K562 (cell line): Measurements from ENCODE around the gene SND1. TPM values are rescaled to one million over a fixed set of nuclear protein-coding genes. Genes with fewer than 3 reads are reported as not detected.

Experiments used
- CBX2 ChIP-seq: fragments of 200-600 bp; sonication (generic); IDR thresholded peaks from one replicate; pipeline ENCODE4 v1.6.1; 2012; ENCODE audit warnings: mild to moderate bottlenecking, low read length, inconsistent platforms; ENCODE audit not compliant: insufficient read depth, poor library complexity, severe bottlenecking
- CBX8 ChIP-seq: fragments of 200-600 bp; sonication (generic); IDR thresholded peaks from 2 replicates; pipeline ENCODE4 v1.6.1; 2012; ENCODE audit warnings: borderline replicate concordance, mixed run types, low read depth, mild to moderate bottlenecking, moderate library complexity, mixed read lengths, low read length, control low read depth, inconsistent platforms; ENCODE audit not compliant: poor library complexity, severe bottlenecking; ENCODE audit errors: extremely low read depth
- MCM7 ChIP-seq, 2 experiments: fragments of 450-650 bp; IDR thresholded peaks; 2 replicates each; pipeline ENCODE4 v1.6.1; 2016 to 2018
- MTA3 ChIP-seq: fragments of 450-650 bp; formaldehyde crosslinking; IDR thresholded peaks from 2 replicates; pipeline ENCODE4 v1.6.1; 2017; ENCODE audit warnings: mild to moderate bottlenecking, borderline replicate concordance
- NR2F6 ChIP-seq: fragments of 450-650 bp; formaldehyde crosslinking; IDR thresholded peaks from 2 replicates; pipeline ENCODE4 v1.4.0; 2020; ENCODE audit warnings: mild to moderate bottlenecking
- SNAPC5 ChIP-seq: fragments of 250-450 bp; sonication (Bioruptor Pico); IDR thresholded peaks from 2 replicates; pipeline ENCODE4 v1.8.0; 2021; ENCODE audit warnings: moderate library complexity, mild to moderate bottlenecking, inconsistent platforms
- ZNF384 ChIP-seq: IDR thresholded peaks from 2 replicates; pipeline ENCODE4 v1.6.1; 2012; ENCODE audit warnings: low read depth, low read length, improper control_type of control experiment
- ZNF75A ChIP-seq: fragments of 450-650 bp; formaldehyde crosslinking; IDR thresholded peaks from 2 replicates; pipeline ENCODE4 v1.4.0; 2020; ENCODE audit warnings: mild to moderate bottlenecking
- ZNF780A ChIP-seq: fragments of 250-450 bp; sonication (Bioruptor Pico); IDR thresholded peaks from 2 replicates; pipeline ENCODE4 v1.5.0; 2021; ENCODE audit warnings: mild to moderate bottlenecking
- polyA plus RNA-seq, 8 experiments: library from polyadenylated mRNA; depleted of rRNA in 4 of 8; stranded (reverse) in 5 of 8; unstranded in 3 of 8; fragments of >200 nt; fragmentation: Nextera tagmentation in 2 of 8; fragmentation: Illumina TruSeq in 1 of 8; extraction: Ambion mirVana in 2 of 8; extraction: Trizol in 1 of 8; gene quantifications; 2 replicates each; pipeline versions ENCODE4 v1.2.1 to v1.2.3, GENCODE V29; 2011 to 2014; ENCODE audit warnings: inconsistent platforms in 1 of 8, missing spikeins in 1 of 8
- total RNA-seq, 7 experiments: library from RNA; depleted of rRNA in 6 of 7; stranded (reverse); fragments of >200 nt in 6 of 7; fragmentation: Illumina TruSeq in 2 of 7; extraction: Trizol in 2 of 7; gene quantifications; 2 replicates each; pipeline versions ENCODE4 v1.2.1 to v1.2.3, GENCODE V29; 2011 to 2021; ENCODE audit warnings: low replicate concordance in 1 of 7
- TF ChIP-seq, protein P1 (sequence below): fragments of 450-650 bp; formaldehyde crosslinking; IDR thresholded peaks from 2 replicates; pipeline ENCODE4 v1.4.0; 2022; ENCODE audit warnings: mild to moderate bottlenecking, moderate library complexity
- TF ChIP-seq, protein P2 (sequence below): sonication (generic); formaldehyde crosslinking; IDR thresholded peaks from 2 replicates; pipeline ENCODE4 v1.8.1; 2023; ENCODE audit warnings: mild to moderate bottlenecking, missing genetic modification reagents
- TF ChIP-seq, protein P3 (sequence below): fragments of 450-650 bp; formaldehyde crosslinking; IDR thresholded peaks from 2 replicates; pipeline ENCODE4 v1.4.0; 2020; ENCODE audit warnings: mild to moderate bottlenecking, mixed read lengths
- TF ChIP-seq, protein P4 (sequence below), 2 experiments: fragments of 450-650 bp in 1 of 2; IDR thresholded peaks; 2 replicates each; pipeline ENCODE4 v1.6.1; 2011 to 2017; ENCODE audit warnings: low read depth in 2 of 2, antibody characterized with exemption in 1 of 2, borderline replicate concordance in 1 of 2, low read length in 1 of 2, mild to moderate bottlenecking in 1 of 2, mixed read lengths in 1 of 2; ENCODE audit not compliant: control insufficient read depth in 1 of 2
- TF ChIP-seq, protein P5 (sequence below): sonication (generic); formaldehyde crosslinking; IDR thresholded peaks from 2 replicates; pipeline ENCODE4 v1.8.0; 2022; ENCODE audit warnings: missing genetic modification reagents, mild to moderate bottlenecking, moderate library complexity, borderline replicate concordance
- TF ChIP-seq, protein P6 (sequence below): IDR thresholded peaks from 2 replicates; pipeline ENCODE4 v1.6.1; 2011; ENCODE audit not compliant: insufficient read length; ENCODE audit errors: extremely low read depth

Gene SND1
- total and polyA plus RNA-seq, 9 of the 15 experiments (the other 6 are each of a cell fraction or from before 2014, with no cell fraction given), result 46.5 to 307 (median 191) TPM

- TF ChIP-seq ZNF75A (CRISPR knock-in tag) (0 out of 2 replicates have a peak, but pooled peaks have one; percentile 63), CBX8 (no peak), SNAPC5 (no peak), ZNF780A (no peak), MCM7 (IDR thresholded peaks at IDR 0.05) (no peak), CBX2 (no peak), NR2F6 (CRISPR knock-in tag) (peak; percentile 51; the same call in 1 of the 2 replicates), MTA3 (peak; percentile 88), ZNF384 (no peak)
- TF ChIP-seq, protein P1, sequence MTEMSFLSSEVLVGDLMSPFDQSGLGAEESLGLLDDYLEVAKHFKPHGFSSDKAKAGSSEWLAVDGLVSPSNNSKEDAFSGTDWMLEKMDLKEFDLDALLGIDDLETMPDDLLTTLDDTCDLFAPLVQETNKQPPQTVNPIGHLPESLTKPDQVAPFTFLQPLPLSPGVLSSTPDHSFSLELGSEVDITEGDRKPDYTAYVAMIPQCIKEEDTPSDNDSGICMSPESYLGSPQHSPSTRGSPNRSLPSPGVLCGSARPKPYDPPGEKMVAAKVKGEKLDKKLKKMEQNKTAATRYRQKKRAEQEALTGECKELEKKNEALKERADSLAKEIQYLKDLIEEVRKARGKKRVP (CRISPR knock-in tag), result no peak
- TF ChIP-seq, protein P2, sequence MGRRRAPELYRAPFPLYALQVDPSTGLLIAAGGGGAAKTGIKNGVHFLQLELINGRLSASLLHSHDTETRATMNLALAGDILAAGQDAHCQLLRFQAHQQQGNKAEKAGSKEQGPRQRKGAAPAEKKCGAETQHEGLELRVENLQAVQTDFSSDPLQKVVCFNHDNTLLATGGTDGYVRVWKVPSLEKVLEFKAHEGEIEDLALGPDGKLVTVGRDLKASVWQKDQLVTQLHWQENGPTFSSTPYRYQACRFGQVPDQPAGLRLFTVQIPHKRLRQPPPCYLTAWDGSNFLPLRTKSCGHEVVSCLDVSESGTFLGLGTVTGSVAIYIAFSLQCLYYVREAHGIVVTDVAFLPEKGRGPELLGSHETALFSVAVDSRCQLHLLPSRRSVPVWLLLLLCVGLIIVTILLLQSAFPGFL (CRISPR knock-in tag), result no peak; the same call in 1 of the 2 replicates
- TF ChIP-seq, protein P3, sequence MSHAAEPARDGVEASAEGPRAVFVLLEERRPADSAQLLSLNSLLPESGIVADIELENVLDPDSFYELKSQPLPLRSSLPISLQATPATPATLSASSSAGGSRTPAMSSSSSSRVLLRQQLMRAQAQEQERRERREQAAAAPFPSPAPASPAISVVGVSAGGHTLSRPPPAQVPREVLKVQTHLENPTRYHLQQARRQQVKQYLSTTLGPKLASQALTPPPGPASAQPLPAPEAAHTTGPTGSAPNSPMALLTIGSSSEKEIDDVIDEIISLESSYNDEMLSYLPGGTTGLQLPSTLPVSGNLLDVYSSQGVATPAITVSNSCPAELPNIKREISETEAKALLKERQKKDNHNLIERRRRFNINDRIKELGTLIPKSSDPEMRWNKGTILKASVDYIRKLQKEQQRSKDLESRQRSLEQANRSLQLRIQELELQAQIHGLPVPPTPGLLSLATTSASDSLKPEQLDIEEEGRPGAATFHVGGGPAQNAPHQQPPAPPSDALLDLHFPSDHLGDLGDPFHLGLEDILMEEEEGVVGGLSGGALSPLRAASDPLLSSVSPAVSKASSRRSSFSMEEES (CRISPR knock-in tag), result no peak
- TF ChIP-seq, protein P4, sequence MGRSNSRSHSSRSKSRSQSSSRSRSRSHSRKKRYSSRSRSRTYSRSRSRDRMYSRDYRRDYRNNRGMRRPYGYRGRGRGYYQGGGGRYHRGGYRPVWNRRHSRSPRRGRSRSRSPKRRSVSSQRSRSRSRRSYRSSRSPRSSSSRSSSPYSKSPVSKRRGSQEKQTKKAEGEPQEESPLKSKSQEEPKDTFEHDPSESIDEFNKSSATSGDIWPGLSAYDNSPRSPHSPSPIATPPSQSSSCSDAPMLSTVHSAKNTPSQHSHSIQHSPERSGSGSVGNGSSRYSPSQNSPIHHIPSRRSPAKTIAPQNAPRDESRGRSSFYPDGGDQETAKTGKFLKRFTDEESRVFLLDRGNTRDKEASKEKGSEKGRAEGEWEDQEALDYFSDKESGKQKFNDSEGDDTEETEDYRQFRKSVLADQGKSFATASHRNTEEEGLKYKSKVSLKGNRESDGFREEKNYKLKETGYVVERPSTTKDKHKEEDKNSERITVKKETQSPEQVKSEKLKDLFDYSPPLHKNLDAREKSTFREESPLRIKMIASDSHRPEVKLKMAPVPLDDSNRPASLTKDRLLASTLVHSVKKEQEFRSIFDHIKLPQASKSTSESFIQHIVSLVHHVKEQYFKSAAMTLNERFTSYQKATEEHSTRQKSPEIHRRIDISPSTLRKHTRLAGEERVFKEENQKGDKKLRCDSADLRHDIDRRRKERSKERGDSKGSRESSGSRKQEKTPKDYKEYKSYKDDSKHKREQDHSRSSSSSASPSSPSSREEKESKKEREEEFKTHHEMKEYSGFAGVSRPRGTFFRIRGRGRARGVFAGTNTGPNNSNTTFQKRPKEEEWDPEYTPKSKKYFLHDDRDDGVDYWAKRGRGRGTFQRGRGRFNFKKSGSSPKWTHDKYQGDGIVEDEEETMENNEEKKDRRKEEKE (IDR thresholded peaks at IDR 0.05; ENCODE audit: borderline replicate concordance in 1 of 2, control insufficient read depth in 1 of 2, low read depth in 2 of 2, low read length in 1 of 2), result no peak
- TF ChIP-seq, protein P5, sequence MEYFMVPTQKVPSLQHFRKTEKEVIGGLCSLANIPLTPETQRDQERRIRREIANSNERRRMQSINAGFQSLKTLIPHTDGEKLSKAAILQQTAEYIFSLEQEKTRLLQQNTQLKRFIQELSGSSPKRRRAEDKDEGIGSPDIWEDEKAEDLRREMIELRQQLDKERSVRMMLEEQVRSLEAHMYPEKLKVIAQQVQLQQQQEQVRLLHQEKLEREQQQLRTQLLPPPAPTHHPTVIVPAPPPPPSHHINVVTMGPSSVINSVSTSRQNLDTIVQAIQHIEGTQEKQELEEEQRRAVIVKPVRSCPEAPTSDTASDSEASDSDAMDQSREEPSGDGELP, result peak; percentile 87
- TF ChIP-seq, protein P6, sequence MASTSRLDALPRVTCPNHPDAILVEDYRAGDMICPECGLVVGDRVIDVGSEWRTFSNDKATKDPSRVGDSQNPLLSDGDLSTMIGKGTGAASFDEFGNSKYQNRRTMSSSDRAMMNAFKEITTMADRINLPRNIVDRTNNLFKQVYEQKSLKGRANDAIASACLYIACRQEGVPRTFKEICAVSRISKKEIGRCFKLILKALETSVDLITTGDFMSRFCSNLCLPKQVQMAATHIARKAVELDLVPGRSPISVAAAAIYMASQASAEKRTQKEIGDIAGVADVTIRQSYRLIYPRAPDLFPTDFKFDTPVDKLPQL, result no peak
Observed at GRCh38 chr7:127651556-127652332, at the start of gene SND1 (continued).
